Mesodermal cell (in vitro differentiated cells): ENCODE measurements around the gene ABCA6.
"Not testable (repeated sequence)": the region's sequence is repeated elsewhere in the genome, so short reads cannot be mapped to it uniquely, and the experiment has no call there.

ENCODE experiments used
- H3K27ac ChIP-seq: 2 replicates; pipeline ENCODE4 v1.7.0; 2013; ENCODE audit warnings: mild to moderate bottlenecking, low read depth, low read length, moderate library complexity; ENCODE audit not compliant: severe bottlenecking
- H3K36me3 ChIP-seq: 2 replicates; pipeline ENCODE4 v1.7.1; 2013; ENCODE audit warnings: mild to moderate bottlenecking, low read length, moderate library complexity; ENCODE audit not compliant: control insufficient read depth, insufficient read depth
- H3K4me1 ChIP-seq: one replicate; pipeline ENCODE4 v1.7.1; 2013; ENCODE audit warnings: mild to moderate bottlenecking, low read length; ENCODE audit not compliant: insufficient read depth, control insufficient read depth, poor library complexity, severe bottlenecking
- H3K4me3 ChIP-seq: 2 replicates; pipeline ENCODE4 v1.7.0; 2013; ENCODE audit warnings: low read length, control low read depth, mild to moderate bottlenecking; ENCODE audit not compliant: insufficient read depth, poor library complexity, severe bottlenecking; ENCODE audit errors: extremely low read depth
- H3K9me3 ChIP-seq: 2 replicates; pipeline ENCODE4 v1.7.1; 2013; ENCODE audit warnings: mild to moderate bottlenecking, low read length, moderate library complexity; ENCODE audit not compliant: control insufficient read depth
- WGBS, 2 experiments: methylation state at CpG; one replicate each; pipeline ENCODE4 v1.1.5; 2013; ENCODE audit warnings: missing lambda C conversion rate in 2 of 2; ENCODE audit not compliant: insufficient coverage in 2 of 2; 5-methylcytosine and 5-hydroxymethylcytosine counted together

Gene ABCA6

GRCh38 chr17:69070378-69071232 lies 71.1 kb downstream of the ABCA6 start:
- H3K36me3 ChIP-seq, H3K4me3 ChIP-seq, H3K9me3 ChIP-seq, H3K27ac ChIP-seq, H3K4me1 ChIP-seq: not testable (repeated sequence)
- WGBS, 2 experiments: 65 to 76% methylated on average over 7 to 10 of the region's 12 CpGs

- no peaks in the 10 kb centered on the region for H3K9me3 ChIP-seq
- no peak overlapping the region for H3K4me3 ChIP-seq
- 86 to 94% methylated on average over 3 to 5 of the region's 5 CpGs for WGBS, 2 experiments
- H3K27ac ChIP-seq: no peak overlapping the region
- H3K36me3 ChIP-seq: no peaks in the 10 kb centered on the region
- no peaks in the 10 kb centered on the region for H3K4me1 ChIP-seq
Observed at GRCh38 chr17:69069226-69069750, 72.4 kb downstream of the ABCA6 start.

GRCh38 chr17:69067274-69068047 lies 74.2 kb downstream of the ABCA6 start:
- Histone ChIP-seq H3K4me3 (no peak overlapping the region), H3K9me3 (no peaks in the 10 kb centered on the region), H3K36me3 (no peaks in the 10 kb centered on the region), H3K27ac (no peak overlapping the region), H3K4me1 (no peaks in the 10 kb centered on the region)
- 64 to 96% methylated on average over 2 of the region's 4 CpGs for WGBS, 2 experiments

GRCh38 chr17:69066482-69066881 lies 75.2 kb downstream of the ABCA6 start:
- no peaks in the 10 kb centered on the region for H3K4me1 ChIP-seq
- WGBS, 2 experiments: 96 to 98% methylated on average over 7 of the region's 7 CpGs
- H3K27ac ChIP-seq: no peak overlapping the region
- no peak overlapping the region for H3K4me3 ChIP-seq
- no peaks in the 10 kb centered on the region for H3K36me3 ChIP-seq
- H3K9me3 ChIP-seq: no peaks in the 10 kb centered on the region

GRCh38 chr17:69065113-69065512 lies 76.6 kb downstream of the ABCA6 start:
- H3K9me3 ChIP-seq: no peaks in the 10 kb centered on the region
- H3K4me3 ChIP-seq: no peak overlapping the region
- no peak overlapping the region for H3K27ac ChIP-seq
- no peaks in the 10 kb centered on the region for H3K4me1 ChIP-seq
- H3K36me3 ChIP-seq: no peaks in the 10 kb centered on the region

- Histone ChIP-seq H3K36me3 (no peaks in the 10 kb centered on the region), H3K4me1 (no peaks in the 10 kb centered on the region), H3K4me3 (no peak overlapping the region), H3K27ac (no peak overlapping the region), H3K9me3 (no peaks in the 10 kb centered on the region)
- WGBS, 2 experiments: no CpG with 5 or more reads among the region's 1 CpG
Observed at GRCh38 chr17:69064476-69064875, 77.2 kb downstream of the ABCA6 start.

- no peak overlapping the region for H3K27ac ChIP-seq
- H3K4me3 ChIP-seq: no peak overlapping the region
- no peaks in the 10 kb centered on the region for H3K4me1 ChIP-seq
- 88 to 100% methylated on average over 1 of the region's 2 CpGs for WGBS, 2 experiments
- no peaks in the 10 kb centered on the region for H3K36me3 ChIP-seq
- H3K9me3 ChIP-seq: no peaks in the 10 kb centered on the region
Observed at GRCh38 chr17:69064001-69064400, 77.7 kb downstream of the ABCA6 start.

GRCh38 chr17:69062860-69063581 lies 78.7 kb downstream of the ABCA6 start:
- Histone ChIP-seq H3K4me1 (no peaks in the 10 kb centered on the region), H3K9me3 (no peaks in the 10 kb centered on the region), H3K36me3 (no peaks in the 10 kb centered on the region), H3K4me3 (no peak overlapping the region), H3K27ac (no peak overlapping the region)
- 80 to 100% methylated on average over 1 to 2 of the region's 4 CpGs for WGBS, 2 experiments

GRCh38 chr17:69061721-69062556 lies 79.8 kb downstream of the ABCA6 start:
- Histone ChIP-seq H3K4me1 (no peaks in the 10 kb centered on the region), H3K9me3 (no peaks in the 10 kb centered on the region), H3K27ac (no peak overlapping the region), H3K36me3 (no peaks in the 10 kb centered on the region), H3K4me3 (no peak overlapping the region)
- WGBS, 2 experiments: 100% methylated on average over 1 of the region's 4 CpGs; no CpG with 5 or more reads in 1 of the 2 experiments

GRCh38 chr17:69060822-69061221 lies 80.9 kb downstream of the ABCA6 start, which contains the start of gene ABCA9:
Gene ABCA9, minus strand, starts transcription at chr17:69060927. Its CDS starts 9,801 bp downstream, at chr17:69051126.
- Histone ChIP-seq H3K27ac (no peak within 1 kb of the TSS), H3K4me3 (no peak within 1 kb of the TSS), H3K36me3 (no peaks in the 10 kb centered on the region), H3K9me3 (no peaks in the 10 kb centered on the region), H3K4me1 (no peaks in the 10 kb centered on the region)
- 80% methylated on average over 1 of the region's 2 CpGs; no CpG with 5 or more reads in 1 of the 2 experiments for WGBS, 2 experiments
